ENCODE data around the gene ZMYND10.
"Not testable (repeated sequence)": the region's sequence is repeated elsewhere in the genome, so short reads cannot be mapped to it uniquely, and the experiment has no call there.

Gene ZMYND10

DNA sequence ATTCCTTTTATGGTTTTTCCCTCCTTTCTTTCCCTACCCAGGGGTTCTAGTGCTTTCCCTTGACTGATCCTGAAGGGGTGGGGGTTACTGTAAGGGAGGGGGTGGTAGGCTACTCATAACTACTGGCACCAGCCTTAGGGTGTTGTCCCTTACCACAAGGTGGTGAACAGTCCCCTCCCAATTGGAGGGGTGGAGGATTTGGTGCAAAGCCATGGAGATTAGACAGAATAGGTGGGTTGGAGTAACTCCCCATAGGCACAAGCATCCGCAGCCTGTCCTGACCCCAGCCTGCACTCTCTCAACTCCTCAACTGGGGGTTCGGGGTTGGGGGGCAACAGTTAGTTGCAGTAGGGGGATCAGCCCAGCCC, 20.4 kb downstream of the ZMYND10 start:
- no peak for DNase-seq (ENCODE audit: low spot score)

DNA sequence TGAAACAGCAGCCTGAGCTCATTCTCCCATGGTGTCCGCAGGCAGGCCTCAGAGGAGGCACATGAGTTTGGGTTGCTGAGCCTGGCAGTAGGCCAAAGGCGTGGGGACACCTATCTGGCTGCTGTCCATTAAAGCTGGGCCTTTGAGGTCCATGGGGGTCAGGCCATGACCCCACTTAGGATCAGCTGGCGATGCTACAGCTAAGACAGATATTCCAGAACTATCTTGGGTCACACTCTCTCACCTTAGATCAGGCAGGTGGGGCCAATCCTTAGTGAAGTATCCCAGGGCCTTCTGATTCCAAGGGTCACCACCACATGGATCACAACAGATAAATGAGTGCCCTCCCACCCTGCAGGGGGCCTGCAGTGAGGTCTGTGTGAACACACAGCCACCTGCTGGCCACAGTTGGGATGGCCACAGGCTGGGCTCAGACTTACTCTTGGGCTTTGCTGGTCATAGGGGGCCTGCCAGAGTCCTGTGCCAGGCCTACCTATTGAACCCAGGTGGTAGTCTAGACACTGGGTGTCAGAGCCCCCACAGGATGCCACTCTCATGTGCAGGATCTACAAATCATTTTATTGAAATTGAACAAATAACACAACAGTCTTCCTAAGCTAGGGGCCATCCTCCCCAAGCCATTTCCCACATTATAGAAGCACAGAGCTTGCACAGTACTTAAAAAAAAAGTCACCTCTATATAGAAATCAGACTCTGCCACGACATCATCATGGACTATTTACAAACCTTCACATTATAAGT, 21.0 kb downstream of the ZMYND10 start:
- peak; percentile 68 for DNase-seq (ENCODE audit: low spot score)

DNA sequence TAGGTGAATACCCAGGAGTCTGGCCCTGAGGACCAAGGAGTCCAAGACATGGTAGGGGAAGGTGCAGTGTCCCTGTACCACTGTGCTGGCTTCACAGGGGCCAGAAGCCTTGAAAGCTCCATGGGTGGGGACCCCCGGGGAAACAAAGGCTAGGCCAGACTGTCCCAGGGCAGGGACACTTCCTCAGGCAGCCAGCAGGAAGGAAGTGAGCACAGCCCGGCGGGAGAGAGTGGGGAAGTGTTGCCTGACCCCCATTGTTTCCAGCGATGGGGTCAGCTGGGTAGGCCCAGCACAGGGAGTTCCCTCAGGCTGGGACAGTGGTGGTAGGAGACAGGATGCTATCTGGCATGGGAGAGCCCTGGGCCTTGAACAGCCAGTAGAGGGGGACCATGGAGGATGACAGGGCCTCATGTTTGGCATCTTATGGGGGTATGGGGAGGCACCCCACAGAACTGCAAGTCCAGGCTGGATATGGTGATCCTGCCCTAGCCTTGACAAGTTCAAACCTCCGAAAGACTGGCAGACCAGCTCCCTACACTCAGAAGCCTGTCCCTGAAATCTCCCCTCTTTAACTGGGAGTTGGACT, 21.8 kb downstream of the ZMYND10 start:
- no peak for DNase-seq (ENCODE audit: low spot score)

DNA sequence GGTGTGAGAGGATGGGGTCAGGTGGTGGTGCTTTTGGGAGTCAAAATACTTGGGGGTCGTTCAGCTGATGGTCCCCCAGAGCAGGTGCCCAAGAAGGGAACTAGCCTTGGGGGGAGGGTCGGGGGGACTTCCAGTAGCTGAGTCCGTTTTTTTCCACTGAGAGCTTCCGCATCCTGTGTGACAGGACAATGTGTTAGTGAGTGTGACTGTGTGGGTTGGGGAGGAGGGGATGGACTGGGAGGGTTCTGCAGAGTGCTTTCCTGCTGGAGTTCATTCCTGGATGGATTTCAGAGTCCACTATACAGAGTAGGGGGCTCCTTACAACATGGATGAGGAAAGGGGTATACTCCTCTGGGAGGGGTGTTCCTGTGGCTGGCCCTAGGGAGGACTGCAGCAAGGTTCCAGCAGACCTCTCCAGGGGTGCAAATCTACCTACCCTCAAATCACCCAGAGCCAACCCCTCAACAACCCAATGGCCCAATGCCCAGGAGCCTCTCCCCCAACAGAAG, 22.4 kb downstream of the ZMYND10 start:
- no peak for DNase-seq (ENCODE audit: low spot score)

DNA sequence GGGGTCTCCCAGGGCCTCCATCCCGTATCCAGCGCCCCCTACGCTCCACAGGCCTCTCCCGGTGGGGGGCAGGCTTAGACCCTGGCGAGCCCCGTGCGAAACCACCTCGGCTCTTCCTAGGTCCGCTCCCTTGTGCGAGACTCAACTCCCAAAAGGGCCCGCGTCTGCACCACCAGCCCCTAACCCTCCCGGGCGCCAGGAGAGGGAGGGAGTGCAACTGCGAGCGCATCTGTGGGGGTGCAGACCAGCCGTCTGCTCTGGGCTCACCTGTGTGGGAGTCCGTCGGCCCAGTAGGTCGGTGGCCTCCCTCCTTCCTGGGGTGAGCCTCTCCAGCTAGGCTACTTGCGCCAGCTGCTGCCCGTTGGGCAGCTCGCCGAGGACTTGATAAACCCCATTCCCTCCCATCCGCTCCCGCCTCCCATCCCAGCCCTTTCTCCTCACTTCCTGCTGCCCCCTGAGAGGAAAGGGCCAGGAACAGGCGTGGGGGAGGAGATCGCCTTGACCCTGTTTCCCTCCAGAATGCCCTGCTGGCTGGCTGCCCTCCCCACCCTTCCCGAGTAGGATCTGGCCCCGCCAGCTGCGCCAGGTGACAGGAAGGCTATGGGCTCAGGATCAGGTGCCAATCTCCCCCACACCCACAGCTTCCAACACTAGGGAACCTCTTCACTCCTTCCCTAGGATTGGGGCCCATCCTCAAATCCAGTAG, 23.0 kb downstream of the ZMYND10 start, which contains the start of gene HYAL2:
Gene HYAL2 (minus strand): TSS at position 360 of the 706 bp plus-strand sequence. CDS start 2,256 bp downstream, outside the sequence.
- no peak for DNase-seq (ENCODE audit: low spot score)

DNA sequence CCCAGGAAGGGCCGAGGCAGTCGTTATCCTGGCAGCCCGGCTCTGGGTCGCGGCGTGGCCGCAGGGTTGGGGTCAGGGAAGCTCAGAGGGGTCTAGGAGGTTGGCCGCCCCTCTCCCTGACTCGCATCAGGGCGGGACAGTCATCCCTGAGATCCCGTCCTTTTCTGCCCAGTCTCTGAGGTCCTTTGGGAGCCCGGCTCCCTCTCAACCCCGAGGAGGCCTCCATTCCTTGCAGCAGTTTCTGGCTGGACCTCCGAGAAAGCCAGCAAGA, 23.5 kb downstream of the ZMYND10 start:
- DNase-seq (ENCODE audit: low spot score) = no peak

DNA sequence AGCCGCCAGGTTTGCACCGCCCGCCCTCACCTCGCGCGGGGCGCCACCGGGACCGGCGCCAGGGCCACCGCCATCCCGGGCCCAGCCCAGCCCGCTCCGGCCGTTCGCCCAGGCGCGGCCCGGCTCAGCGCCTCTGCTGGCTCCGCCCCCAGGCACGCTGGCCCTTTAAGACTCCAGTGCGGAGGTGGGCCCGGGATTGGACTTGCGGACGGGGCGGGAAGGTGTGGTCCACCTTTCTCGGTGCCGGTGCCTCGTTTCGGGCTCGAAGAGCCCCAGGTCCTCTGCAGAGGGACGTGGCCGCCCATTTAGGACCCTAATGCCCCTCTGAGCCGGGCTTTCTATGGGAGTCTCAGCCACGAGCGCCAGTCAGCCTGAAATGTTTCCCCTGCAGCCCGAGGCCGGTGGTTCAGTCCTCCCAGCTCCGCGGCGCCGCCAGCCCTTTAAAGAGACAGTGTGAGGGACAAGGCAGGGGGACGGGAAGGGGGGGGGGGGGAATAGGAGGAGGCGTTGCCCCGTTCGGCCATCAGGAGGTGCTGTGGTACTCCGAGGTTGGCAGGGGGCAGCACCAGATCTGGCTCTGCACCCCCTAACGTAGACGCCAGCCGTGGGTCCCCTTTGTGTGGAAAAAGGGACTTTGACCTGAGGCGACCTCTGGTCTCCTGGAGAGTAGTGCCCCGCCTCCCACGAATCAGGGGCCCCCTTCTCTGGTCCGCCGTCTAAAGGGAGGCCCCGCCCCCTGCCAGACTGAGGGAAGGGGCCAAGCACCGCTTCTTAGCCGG, 24.0 kb downstream of the ZMYND10 start:
- DNase-seq (ENCODE audit: low spot score) = peak; percentile 89

DNA sequence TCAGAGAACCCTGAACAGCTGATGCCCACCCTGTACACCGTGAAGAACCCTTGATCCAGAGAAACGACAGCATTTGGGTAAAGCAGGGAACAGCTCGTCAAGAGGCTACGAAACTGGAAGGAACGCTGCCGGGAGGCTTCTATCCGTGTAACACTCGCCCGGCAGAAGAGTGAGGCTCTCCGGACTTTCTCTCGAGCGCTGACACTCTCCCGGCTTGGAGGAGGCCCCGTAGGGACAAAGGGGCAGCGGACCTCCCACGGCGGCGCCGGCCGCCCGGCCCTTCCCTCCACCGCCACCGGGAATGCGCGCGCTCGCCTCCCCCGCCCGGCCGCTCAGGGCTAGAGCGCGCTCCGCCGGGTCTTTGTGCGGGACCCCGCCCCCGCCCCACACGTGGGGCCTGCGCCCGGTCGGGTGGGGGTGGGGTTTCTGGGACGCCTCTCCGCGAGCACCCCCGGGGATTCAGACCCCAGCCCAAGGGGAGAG, 24.6 kb downstream of the ZMYND10 start:
- peak; percentile 85 for DNase-seq (ENCODE audit: low spot score)

DNA sequence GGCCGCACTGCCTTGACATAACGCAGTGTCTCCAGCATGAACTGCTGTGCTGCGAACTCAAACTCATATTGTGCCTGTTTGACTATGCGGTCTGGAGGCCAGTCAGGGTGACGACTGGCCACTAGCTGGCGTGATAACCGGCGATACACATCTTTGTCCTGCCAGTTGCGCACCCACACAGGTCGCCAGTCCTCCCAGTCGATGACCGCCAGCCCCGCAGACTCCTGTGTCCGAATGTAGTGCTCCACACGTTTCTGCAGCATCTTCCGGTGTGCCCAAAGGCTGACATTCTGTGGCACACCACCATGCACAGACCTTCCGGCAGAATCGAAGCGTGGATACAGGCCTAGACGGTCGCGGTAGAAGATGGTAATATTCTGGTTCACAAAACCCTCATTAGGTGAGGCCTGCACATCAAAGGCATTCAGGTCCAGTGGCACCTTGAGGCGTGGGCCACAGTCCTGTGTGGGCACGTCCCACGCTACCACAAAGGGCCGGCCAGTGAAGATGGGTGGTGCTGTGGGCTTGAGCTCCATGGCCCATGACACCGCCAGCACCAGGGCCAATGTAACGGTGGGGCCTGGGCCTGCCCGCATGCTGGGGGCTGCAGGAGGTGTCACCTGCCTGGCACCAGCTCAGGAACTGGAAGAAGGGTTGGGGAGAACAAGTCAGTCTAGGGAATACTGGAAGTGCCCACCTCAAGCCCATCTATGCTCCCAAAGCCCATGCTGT, 25.5 kb downstream of the ZMYND10 start:
- DNase-seq (ENCODE audit: low spot score) = no peak

DNA sequence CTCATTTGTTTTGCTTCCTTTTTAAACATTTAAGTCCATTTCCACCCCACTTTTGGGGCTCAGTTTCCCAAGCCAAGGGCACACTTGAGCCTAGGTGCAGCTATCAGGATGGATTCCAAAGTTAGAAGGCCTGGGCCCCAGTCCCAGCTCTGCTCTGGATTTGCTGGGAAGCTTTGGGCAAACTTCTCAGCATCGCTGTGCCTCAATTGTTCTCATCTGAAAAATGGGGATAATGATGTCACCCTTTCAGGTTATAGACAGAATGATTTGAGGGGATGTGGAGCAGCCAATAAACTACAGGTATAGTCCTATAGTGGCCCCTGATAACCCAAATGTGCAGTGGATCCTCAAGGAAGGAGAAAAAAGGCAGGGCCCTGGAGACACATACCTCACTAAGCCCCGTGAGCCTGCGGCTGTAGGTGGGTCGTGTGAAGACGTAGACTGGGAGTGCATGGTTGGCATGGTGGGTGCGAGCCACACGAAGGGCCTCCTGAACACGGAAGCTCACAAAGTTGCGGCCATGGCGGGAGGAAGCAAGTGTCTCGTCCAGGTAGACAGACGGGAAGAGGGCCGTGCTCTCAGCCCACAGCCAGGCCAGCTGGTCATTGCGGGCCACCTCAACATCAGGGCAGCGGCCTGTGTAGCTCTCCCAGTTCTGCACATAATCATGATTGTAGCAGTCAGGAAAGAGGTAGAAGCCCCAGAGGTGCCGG, 26.2 kb downstream of the ZMYND10 start:
- no peak for DNase-seq (ENCODE audit: low spot score)

DNA sequence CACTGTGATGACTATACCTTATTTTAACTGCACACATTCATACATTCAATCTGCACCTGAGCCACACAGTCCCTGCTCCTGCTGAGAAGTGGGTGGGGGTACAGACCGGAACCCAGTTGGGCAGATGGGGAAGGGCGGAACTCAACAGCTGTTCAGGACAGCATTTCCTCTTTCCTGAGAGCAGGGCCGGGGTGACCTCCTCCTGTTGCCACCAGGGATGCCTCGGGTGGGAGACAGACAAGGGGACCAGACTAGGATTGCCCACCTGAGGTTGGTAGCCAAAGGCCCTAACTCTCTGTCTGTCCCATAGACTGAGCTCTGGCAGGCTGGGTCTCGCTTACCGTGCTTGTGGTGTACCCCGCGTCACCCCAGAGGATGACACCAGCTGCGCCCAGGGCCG, 26.9 kb downstream of the ZMYND10 start:
- no peak for DNase-seq (ENCODE audit: low spot score)

DNA sequence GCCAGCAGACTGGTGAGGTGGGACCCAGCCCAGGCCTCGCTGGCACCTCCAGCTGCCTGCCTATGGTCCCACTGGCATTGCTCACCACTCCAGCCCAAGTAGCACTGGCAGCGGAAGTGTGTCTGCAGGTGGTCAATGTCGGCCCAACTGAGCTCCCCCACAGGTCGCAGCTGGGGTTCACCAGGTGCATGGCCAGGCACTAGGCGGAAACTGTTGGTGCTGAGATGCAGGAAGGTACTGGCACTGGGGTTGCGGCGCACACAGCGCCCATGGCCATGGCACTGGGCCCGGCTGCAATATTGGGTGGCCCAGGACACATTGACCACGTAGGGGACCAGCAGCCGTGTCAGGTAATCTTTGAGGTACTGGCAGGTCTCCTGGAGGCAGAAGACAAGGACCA, 27.4 kb downstream of the ZMYND10 start:
- no peak for DNase-seq (ENCODE audit: low spot score)

DNA sequence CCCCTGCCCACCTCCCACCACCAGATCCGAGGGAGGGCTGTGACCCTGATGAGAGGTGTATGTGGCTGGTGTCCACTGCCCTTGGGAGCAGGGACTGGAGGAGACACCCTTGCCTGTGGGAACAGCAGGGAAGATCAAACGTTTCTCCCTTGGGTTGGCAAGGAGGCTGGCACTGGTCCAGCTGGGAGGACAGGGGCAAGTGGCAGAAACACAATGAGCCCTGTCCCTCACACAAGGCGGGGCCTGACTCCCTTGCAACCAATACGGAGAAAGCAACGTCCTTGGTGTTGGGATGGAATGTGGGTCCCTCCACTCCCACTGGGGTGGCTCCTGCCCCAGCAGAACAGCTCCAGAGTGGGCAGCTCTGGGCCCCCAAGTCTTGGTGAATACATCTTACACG, 28.2 kb downstream of the ZMYND10 start:
- DNase-seq (ENCODE audit: low spot score) = no peak

DNA sequence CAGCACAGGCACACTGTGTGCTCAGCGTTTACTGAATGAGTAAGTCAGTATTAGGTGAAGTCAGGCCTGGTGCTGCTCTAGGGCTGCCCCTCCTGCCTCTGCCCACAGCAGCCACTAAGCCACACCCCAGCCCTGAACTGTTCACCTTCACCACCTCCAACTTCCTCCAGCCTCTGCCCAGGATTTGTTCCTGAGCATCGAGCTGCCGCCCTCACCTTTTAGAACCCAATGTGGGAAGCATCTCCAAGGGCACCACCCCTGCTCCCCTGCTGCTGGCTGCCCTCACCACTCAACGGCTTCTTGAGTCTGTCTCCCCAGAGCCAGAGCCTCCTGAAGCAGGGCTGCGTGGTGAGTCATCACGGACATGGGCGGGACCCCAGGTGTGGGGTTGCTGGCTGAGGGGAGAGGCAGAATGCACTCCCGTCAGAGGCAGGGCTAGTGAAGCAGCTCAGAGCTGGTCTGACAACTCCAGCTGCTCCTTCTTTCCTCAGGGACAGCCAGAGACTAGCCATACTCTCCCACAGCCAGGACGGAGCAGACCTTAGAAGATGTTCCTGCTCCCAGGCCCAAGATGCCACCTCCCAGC, 28.8 kb downstream of the ZMYND10 start:
- DNase-seq (ENCODE audit: low spot score) = no peak

DNA sequence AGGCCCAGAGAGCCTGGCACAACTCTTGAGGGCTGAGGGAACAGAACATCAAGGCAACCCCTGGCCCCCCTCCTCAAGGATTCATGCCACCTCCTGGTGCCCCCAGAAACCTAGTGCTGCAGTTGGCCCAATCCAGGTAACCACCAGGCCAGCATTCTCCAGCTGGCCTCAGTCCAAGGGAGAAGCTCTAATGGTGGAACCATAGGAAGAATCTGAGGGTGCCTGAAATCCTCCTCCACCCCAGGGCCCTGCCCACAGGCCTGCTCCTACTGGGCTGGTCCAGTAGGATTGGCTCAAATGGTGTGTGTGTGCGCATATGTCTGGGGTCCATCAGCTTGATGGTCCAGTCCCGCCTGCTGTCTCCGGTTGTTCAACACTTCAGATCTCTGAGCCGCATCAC, 30.7 kb downstream of the ZMYND10 start:
- DNase-seq (ENCODE audit: low spot score) = no peak

DNA sequence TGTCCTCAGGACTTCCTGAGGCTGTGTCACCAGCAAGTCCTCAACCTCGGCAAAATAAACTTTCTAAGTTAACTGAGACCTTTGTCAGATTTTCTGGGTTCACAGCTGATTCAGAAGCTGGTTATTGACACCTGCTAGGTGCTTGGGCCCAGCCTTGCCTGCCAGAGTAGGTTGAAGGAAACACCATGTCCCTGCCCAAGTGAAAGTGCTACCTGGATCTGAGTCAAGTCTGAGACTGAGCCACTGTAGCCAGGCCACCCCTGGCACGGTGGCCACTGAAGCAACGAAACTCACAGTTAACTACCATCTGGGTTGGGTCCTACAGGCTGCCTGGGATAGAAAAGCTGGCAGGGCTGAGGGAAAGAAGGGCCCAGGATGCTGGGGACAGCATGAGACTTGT, 31.2 kb downstream of the ZMYND10 start:
- DNase-seq (ENCODE audit: low spot score) = no peak

DNA sequence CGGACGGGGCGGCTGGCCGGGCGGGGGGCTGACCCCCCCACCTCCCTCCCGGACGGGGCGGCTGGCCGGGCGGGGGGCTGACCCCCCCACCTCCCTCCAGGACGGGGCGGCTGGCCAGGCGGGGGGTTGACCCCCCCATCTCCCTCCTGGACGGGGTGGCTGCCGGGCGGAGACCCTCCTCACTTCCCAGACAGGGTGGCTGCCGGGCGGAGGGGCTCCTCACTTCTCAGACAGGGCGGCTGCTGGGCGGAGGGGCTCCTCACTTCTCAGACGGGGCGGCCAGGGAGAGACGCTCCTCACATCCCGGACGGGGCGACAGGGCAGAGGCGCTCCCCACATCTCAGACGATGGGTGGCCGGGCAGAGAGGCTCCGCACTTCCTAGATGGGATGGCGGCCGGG, 33.5 kb downstream of the ZMYND10 start:
- not testable (repeated sequence) for DNase-seq (ENCODE audit: low spot score)

DNA sequence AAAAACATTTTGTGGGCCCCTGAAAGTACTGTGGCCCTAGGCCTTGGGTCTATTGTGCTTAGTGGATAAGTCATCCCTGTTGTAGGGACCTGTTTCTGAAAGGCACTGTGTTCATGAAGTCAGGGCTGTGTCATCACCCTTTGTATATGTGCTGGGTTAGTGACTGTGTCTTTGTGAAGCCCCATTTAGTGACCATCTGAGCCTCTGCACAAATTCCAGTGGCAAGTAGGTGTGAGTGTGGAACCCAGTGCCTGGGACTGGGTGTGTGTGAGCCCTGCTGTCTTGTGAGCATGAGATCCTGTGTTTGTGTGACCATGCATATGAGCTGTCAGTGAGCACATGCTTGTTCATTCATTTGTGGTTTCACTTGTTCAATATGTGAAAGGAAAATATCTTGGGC, 40.9 kb downstream of the ZMYND10 start:
- no peak for DNase-seq (ENCODE audit: low spot score)

DNA sequence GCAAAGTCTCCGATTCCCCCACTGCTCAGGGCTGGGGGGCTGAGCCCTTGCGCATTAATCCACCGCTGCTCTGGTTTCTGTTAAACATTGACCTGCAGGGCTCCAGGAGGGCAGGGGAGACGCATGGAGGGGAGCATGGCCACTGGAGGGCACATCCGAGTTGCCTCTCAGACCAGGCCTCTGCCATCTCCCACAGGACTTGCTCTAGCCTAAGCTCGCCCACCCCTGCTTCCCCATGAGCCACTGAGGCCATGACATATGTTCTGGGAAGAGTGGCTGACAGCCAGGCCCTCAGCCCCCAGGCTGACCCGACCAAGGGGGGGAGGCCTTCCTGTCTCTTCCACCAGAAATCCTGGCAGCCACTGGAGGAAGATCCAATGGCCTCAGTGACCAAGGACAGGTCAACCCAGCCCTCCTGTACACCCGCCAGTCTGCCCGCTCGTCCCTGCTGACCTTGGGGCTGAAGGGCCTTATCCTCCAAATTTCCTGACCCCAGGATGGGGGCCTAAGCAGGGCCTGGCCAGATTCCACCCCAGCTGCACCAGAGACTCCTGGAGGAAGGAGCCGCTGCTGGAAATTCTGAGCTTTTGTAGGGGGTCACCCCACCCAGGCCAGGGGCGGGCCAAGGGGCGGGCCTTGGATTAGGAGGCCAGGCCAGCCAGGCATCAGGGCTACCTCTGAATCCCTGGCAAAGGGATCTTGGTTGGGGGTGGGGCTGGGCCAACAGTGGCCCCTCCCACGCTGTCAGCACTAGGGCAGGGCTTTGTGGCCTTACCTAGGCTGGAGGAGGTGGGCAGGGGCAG, 42.3 kb downstream of the ZMYND10 start, which contains the start of gene HYAL1:
Gene HYAL1 (minus strand): TSS at position 562 of the 803 bp plus-strand sequence. CDS start 618 bp downstream, outside the sequence.
- DNase-seq (ENCODE audit: low spot score) = no peak
